Endodermal cell (in vitro differentiated cells): ENCODE results near the gene HOXB5. TPM values are rescaled to one million over a fixed set of nuclear protein-coding genes. Genes with fewer than 3 reads are reported as not detected.
A peak's percentile ranks its signal among the peaks of the same experiment; 100 is the strongest.

Source experiments
- DNase-seq: peaks from one replicate; pipeline ENCODE4 v3.0.0-alpha.2; 2017
- H3K27ac ChIP-seq: 2 replicates; pipeline ENCODE4 v1.5.1; 2013; ENCODE audit warnings: mild to moderate bottlenecking, low read depth, low read length, moderate library complexity
- H3K27me3 ChIP-seq: 2 replicates; pipeline ENCODE4 v1.6.1; 2013; ENCODE audit warnings: mild to moderate bottlenecking, low read length, moderate library complexity; ENCODE audit not compliant: insufficient read depth, control insufficient read depth, poor library complexity, severe bottlenecking
- H3K36me3 ChIP-seq: 2 replicates; pipeline ENCODE4 v1.7.0; 2013; ENCODE audit warnings: mild to moderate bottlenecking, low read length, moderate library complexity; ENCODE audit not compliant: control insufficient read depth, insufficient read depth
- H3K4me1 ChIP-seq: one replicate; pipeline ENCODE4 v1.7.0; 2013; ENCODE audit warnings: low read length; ENCODE audit not compliant: control insufficient read depth, insufficient read depth
- H3K4me3 ChIP-seq: 2 replicates; pipeline ENCODE4 v1.5.1; 2013; ENCODE audit warnings: mild to moderate bottlenecking, low read length, moderate library complexity
- H3K9ac ChIP-seq: 2 replicates; pipeline ENCODE4 v1.6.1; 2013; ENCODE audit warnings: mild to moderate bottlenecking, low read length, moderate library complexity; ENCODE audit not compliant: poor library complexity, severe bottlenecking; ENCODE audit errors: extremely low read depth
- H3K9me3 ChIP-seq: 2 replicates; pipeline ENCODE4 v1.6.1; 2013; ENCODE audit warnings: mild to moderate bottlenecking, low read length, moderate library complexity; ENCODE audit not compliant: control insufficient read depth
- H3K27ac Mint-ChIP-seq: 2 replicates; pipeline ENCODE4 v1.8.0; 2020; ENCODE audit warnings: mixed read lengths
- H3K27me3 Mint-ChIP-seq: 2 replicates; pipeline ENCODE4 v1.8.0; 2021; ENCODE audit warnings: mild to moderate bottlenecking, mixed read lengths; ENCODE audit not compliant: insufficient read depth
- H3K36me3 Mint-ChIP-seq: 2 replicates; pipeline ENCODE4 v1.8.0; 2020; ENCODE audit warnings: low read depth, mixed read lengths
- H3K4me1 Mint-ChIP-seq: 2 replicates; pipeline ENCODE4 v1.8.0; 2020; ENCODE audit warnings: mixed read lengths
- H3K4me3 Mint-ChIP-seq: 2 replicates; pipeline ENCODE4 v1.8.0; 2020; ENCODE audit warnings: mild to moderate bottlenecking, moderate library complexity, mixed read lengths
- H3K9me3 Mint-ChIP-seq: 2 replicates; pipeline ENCODE4 v1.8.0; 2020; ENCODE audit warnings: mild to moderate bottlenecking, mixed read lengths
- WGBS, 2 experiments: methylation state at CpG; one replicate each; pipeline versions ENCODE4 v1.1.5 to v1.1.7; 2013; ENCODE audit warnings: missing lambda C conversion rate in 2 of 2, mixed read lengths in 1 of 2; ENCODE audit not compliant: insufficient coverage in 1 of 2, insufficient read length in 1 of 2; 5-methylcytosine and 5-hydroxymethylcytosine counted together
- total RNA-seq, 2 donors: library from RNA; stranded (reverse); fragmentation: NEBNext Ultra II Directional in 1 of 2; extraction: Animal tissue kit (Norgen Biotek cat#: 25700) in 1 of 2; gene quantifications; 2 replicates in 1 of 2; 3 replicates in 1 of 2; pipeline ENCODE4 v1.2.1, GENCODE V29; 2021
- TF ChIP-seq, protein P1 (sequence below): fragments of 200-600 bp; sonication (generic); conservative IDR thresholded peaks from 2 replicates; pipeline ENCODE4 v1.5.0; 2021; ENCODE audit warnings: antibody characterized with exemption, mild to moderate bottlenecking

Gene HOXB5
- total RNA-seq, 2 donors from 2014 or later: not detected

GRCh38 chr17:48565925-48566710, 27.5 kb downstream of the HOXB5 start:
- H3K27ac Mint-ChIP-seq: no peak overlapping the region
- no peak overlapping the region for H3K4me3 Mint-ChIP-seq
- 18 to 37% methylated on average over 2 to 4 of the region's 4 CpGs for WGBS, 2 experiments
- no peaks in the 10 kb centered on the region for H3K36me3 Mint-ChIP-seq
- DNase-seq: no peak
- Histone ChIP-seq H3K9me3 (peaks cover 13% of the 10 kb centered on the region), H3K36me3 (no peaks in the 10 kb centered on the region), H3K4me3 (no peak overlapping the region), H3K4me1 (peaks cover 9% of the 10 kb centered on the region), H3K27ac (peak overlapping the region; percentile 37), H3K9ac (no peak overlapping the region), H3K27me3 (peaks cover 99% of the 10 kb centered on the region)
- no peaks in the 10 kb centered on the region for H3K9me3 Mint-ChIP-seq
- H3K27me3 Mint-ChIP-seq: peaks cover 29% of the 10 kb centered on the region
- H3K4me1 Mint-ChIP-seq: peaks cover 13% of the 10 kb centered on the region
- TF ChIP-seq, protein P1, sequence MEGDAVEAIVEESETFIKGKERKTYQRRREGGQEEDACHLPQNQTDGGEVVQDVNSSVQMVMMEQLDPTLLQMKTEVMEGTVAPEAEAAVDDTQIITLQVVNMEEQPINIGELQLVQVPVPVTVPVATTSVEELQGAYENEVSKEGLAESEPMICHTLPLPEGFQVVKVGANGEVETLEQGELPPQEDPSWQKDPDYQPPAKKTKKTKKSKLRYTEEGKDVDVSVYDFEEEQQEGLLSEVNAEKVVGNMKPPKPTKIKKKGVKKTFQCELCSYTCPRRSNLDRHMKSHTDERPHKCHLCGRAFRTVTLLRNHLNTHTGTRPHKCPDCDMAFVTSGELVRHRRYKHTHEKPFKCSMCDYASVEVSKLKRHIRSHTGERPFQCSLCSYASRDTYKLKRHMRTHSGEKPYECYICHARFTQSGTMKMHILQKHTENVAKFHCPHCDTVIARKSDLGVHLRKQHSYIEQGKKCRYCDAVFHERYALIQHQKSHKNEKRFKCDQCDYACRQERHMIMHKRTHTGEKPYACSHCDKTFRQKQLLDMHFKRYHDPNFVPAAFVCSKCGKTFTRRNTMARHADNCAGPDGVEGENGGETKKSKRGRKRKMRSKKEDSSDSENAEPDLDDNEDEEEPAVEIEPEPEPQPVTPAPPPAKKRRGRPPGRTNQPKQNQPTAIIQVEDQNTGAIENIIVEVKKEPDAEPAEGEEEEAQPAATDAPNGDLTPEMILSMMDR: no peak

DNA sequence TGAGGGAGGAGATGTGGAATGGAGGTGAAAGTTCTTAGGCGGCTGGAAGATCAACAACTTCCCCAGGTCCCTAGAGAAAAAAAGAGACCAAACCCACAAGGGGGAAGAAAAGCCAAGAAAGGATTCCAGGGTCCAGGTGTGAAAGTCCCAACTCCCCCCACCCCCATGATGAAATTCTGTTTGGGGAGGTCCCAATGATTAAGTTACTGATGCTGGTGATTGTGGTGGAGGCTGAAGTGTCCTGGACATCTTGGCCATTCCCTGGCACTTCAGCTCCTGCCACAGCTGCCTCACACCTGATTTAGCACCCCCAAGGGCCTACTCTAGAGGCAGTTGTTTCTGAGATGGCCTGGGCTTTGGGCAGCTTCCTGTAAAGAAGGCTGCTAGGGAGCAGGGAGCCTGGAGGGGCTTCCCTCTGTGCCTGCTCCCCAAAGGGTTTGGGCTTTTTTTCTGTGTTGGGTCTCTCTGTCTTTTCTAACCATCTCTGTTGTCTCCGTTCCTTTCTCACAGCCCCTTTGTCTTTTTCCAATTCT, 28.5 kb downstream of the HOXB5 start:
- Histone ChIP-seq H3K27ac (no peak overlapping the region), H3K27me3 (peaks cover 99% of the 10 kb centered on the region), H3K4me1 (peaks cover 2% of the 10 kb centered on the region), H3K36me3 (no peaks in the 10 kb centered on the region), H3K4me3 (peak overlapping the region; percentile 71), H3K9me3 (peaks cover 13% of the 10 kb centered on the region), H3K9ac (no peak overlapping the region)
- peaks cover 39% of the 10 kb centered on the region for H3K27me3 Mint-ChIP-seq
- H3K4me3 Mint-ChIP-seq: peak overlapping the region; percentile 13
- H3K9me3 Mint-ChIP-seq: no peaks in the 10 kb centered on the region
- H3K36me3 Mint-ChIP-seq: no peaks in the 10 kb centered on the region
- TF ChIP-seq, protein P1: no peak
- WGBS, 2 experiments: 11 to 38% methylated on average over 2 of the region's 2 CpGs
- H3K4me1 Mint-ChIP-seq: peaks cover 4% of the 10 kb centered on the region
- no peak overlapping the region for H3K27ac Mint-ChIP-seq
- peak; percentile 68 for DNase-seq

GRCh38 chr17:48564188-48565021, 29.2 kb downstream of the HOXB5 start:
- H3K9me3 Mint-ChIP-seq: no peaks in the 10 kb centered on the region

More at GRCh38 chr17:48564188-48565021, 29.2 kb downstream of the HOXB5 start:
- peaks cover 4% of the 10 kb centered on the region for H3K4me1 Mint-ChIP-seq
- Histone ChIP-seq H3K27me3 (peaks cover 99% of the 10 kb centered on the region), H3K9ac (no peak overlapping the region), H3K4me3 (peak overlapping the region; percentile 71), H3K4me1 (peaks cover 2% of the 10 kb centered on the region), H3K27ac (no peak overlapping the region), H3K36me3 (no peaks in the 10 kb centered on the region), H3K9me3 (peaks cover 13% of the 10 kb centered on the region)
- peaks cover 46% of the 10 kb centered on the region for H3K27me3 Mint-ChIP-seq
- peak; percentile 82 for DNase-seq
- H3K27ac Mint-ChIP-seq: no peak overlapping the region
- 1% methylated on average over 16 to 73 of the region's 73 CpGs for WGBS, 2 experiments
- peak overlapping the region; percentile 13 for H3K4me3 Mint-ChIP-seq
- TF ChIP-seq, protein P1: no peak
- no peaks in the 10 kb centered on the region for H3K36me3 Mint-ChIP-seq
